GM12892 (cell line): Measurements from ENCODE around the gene E2F4.

Source experiments
- POLR2A ChIP-seq: IDR thresholded peaks from 2 replicates; pipeline ENCODE4 v1.6.1; 2011; ENCODE audit warnings: low read depth, low read length, control low read depth
- POLR2AphosphoS5 ChIP-seq: IDR thresholded peaks from 2 replicates; pipeline ENCODE4 v1.6.1; 2011; ENCODE audit warnings: low read depth, low read length, control low read depth
- TAF1 ChIP-seq: IDR thresholded peaks from 2 replicates; pipeline ENCODE4 v1.6.1; 2011; ENCODE audit warnings: low read depth, mild to moderate bottlenecking, control low read depth, low read length, borderline replicate concordance

DNA sequence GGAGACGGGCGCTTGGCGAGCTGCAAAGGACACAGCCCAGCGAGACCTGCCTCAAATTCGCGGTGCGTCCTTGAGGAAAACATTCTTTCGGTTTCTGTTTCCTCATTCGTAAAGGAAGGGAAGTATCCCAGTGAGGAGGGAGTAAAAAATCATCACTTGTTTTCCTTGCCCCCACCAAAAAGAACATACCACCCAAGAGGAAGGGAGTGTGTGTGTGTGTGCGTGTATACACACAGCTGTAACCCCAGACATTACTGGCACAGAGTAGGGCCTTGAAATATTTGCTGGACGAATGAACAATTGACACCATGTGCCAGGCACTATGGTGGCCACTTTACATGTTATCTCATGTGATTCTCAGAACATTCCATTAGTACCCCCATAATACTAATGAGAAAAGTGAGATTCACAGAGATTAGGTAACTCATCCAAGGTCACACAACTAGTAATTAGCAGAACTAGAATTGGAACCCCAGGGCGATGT lies 6.3 kb upstream of the E2F4 start:
- TF ChIP-seq POLR2A (no peak), POLR2AphosphoS5 (no peak), TAF1 (no peak)
